ENCODE results near the gene ANKS1A. TPM values are rescaled to one million over a fixed set of nuclear protein-coding genes. Genes with fewer than 3 reads are reported as not detected.

ANKS1A gene
- total RNA-seq, 1 experiment from 2014 or later = 35.0 TPM

DNA sequence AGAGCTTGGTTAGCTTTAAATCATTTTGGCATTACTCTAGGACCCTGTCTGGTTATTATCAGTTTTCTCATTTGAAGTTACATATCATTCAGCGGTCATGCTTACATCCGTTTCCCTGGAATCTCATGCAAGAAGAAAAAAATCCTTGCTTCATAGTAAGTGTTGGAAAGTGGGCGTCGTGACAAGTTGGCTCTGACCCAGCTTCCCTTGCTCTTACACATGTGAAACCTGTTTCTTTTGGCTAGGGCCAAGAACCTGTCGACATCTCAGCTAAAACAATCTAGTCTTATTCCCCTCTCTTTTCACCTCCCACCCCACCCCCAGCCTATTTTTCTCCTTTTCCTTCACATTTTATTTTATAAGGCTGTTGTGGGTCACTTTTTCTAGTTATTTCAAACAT, 45.5 kb downstream of the ANKS1A start:
- ATAC-seq (no peak), DNase-seq (ENCODE audit: low spot score) (no peak)
- ChIA-PET POLR2A (interaction anchor here (0.6 kb wide), 1 partner anchor 1268 kb away, joined by 3 read pairs; no protein-coding TSS in a partner anchor), CTCF (no interaction called here)
- Mint-ChIP-seq H3K4me3 (no peak overlapping the region), H3K27ac (no peak overlapping the region), H3K36me3 (no peaks in the 10 kb centered on the region), H3K27me3 (ENCODE audit: low read depth) (no peaks in the 10 kb centered on the region), H3K9me3 (no peaks in the 10 kb centered on the region), H3K4me1 (peaks cover 8% of the 10 kb centered on the region)
- TF ChIP-seq PRRX2 (CRISPR knock-in tag; IDR thresholded peaks at IDR 0.05) (no peak), RORB (CRISPR knock-in tag; IDR thresholded peaks at IDR 0.05) (no peak), FOXP1 (CRISPR knock-in tag; IDR thresholded peaks at IDR 0.05; ENCODE audit: borderline replicate concordance) (no peak), FOXP4 (CRISPR knock-in tag; IDR thresholded peaks at IDR 0.05) (no peak), RELA (CRISPR knock-in tag; IDR thresholded peaks at IDR 0.05; ENCODE audit: borderline replicate concordance) (no peak), NFE2L1 (CRISPR knock-in tag; IDR thresholded peaks at IDR 0.05) (no peak), NFATC4 (CRISPR knock-in tag; IDR thresholded peaks at IDR 0.05) (no peak), ZBTB21 (CRISPR knock-in tag; IDR thresholded peaks at IDR 0.05; ENCODE audit: borderline replicate concordance) (no peak), GABPB1 (CRISPR knock-in tag; IDR thresholded peaks at IDR 0.05) (no peak), E2F1 (CRISPR knock-in tag; IDR thresholded peaks at IDR 0.05) (no peak)
- TF ChIP-seq, protein P1, sequence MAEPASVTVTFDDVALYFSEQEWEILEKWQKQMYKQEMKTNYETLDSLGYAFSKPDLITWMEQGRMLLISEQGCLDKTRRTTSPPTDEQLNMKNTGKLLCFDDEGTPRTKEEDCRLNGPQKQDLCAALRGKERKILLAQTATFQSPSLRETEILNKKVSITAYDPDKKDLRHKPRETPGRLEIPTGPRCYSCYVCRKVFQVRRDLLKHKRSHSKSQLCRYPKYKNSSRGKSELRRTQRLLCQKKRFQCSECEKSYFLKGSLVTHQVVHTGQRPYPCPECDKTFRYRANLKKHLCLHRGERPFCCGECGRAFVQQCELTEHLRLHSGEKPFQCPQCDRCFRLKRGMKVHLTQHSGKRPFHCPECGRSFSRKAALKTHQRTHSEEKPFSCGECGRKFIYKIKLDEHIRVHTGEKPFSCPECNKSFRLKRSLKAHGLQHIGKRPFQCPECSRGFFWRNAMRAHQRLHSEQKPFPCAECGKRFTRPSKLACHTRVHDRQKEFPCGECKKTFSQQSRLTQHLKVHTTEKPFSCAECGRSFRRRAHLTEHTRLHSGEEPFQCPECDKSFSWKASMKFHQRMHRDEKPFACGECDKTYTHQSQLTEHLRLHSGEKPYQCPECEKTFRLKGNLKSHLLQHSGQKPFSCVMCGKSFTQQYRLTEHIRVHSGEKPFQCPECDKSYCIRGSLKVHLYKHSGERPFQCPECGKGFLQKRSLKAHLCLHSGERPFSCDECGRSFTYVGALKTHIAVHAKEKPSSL (CRISPR knock-in tag; conservative IDR thresholded peaks at IDR 0.05) = no peak

DNA sequence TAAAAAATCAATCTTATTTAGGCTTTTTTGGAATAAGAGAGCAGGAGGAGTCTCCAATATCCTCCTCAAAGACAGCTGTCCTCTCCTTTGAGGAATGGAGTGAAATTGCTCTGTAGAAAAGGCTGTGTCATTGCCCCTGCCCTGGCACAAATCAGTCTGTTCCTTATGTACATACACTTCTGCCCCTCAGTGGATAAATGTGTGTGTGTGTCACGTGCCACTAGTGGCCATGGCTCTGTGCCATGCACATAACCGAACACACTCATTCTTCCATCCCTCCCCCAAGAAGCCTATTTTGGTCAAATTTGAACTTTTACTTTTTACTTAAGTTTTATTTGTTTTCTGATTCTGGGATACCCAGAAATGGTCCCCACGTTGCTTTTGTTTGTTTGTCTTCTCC, 49.2 kb downstream of the ANKS1A start:
- POLR2A ChIA-PET = no interaction called here
- CTCF ChIA-PET = no interaction called here
- H3K27me3 Mint-ChIP-seq (ENCODE audit: low read depth) = no peaks in the 10 kb centered on the region
- H3K4me3 Mint-ChIP-seq = no peak overlapping the region
- H3K4me1 Mint-ChIP-seq = peaks cover 5% of the 10 kb centered on the region
- ATAC-seq (no peak), DNase-seq (ENCODE audit: low spot score) (no peak)
- peaks cover 3% of the 10 kb centered on the region for H3K9me3 Mint-ChIP-seq
- peaks cover 5% of the 10 kb centered on the region for H3K36me3 Mint-ChIP-seq
- no peak overlapping the region for H3K27ac Mint-ChIP-seq
- no peak for TF ChIP-seq ELF4 (CRISPR knock-in tag; IDR thresholded peaks at IDR 0.05; ENCODE audit: low read depth)
- TF ChIP-seq ZNF423 (CRISPR knock-in tag; IDR thresholded peaks at IDR 0.05) = no peak
- TF ChIP-seq SP1 (CRISPR knock-in tag; conservative IDR thresholded peaks at IDR 0.05) = no peak
- TF ChIP-seq SMAD3 (CRISPR knock-in tag; IDR thresholded peaks at IDR 0.05; ENCODE audit: borderline replicate concordance) = no peak
- no peak for TF ChIP-seq E2F1 (CRISPR knock-in tag; IDR thresholded peaks at IDR 0.05)
- TF ChIP-seq, protein P1 (CRISPR knock-in tag; conservative IDR thresholded peaks at IDR 0.05) = no peak
- TF ChIP-seq TEAD4 (CRISPR knock-in tag; IDR thresholded peaks at IDR 0.05) = no peak

All from WTC11 (cell line).